GM18517 (cell line): Measurements from ENCODE around the gene UBA1.
A peak's percentile ranks its signal among the peaks of the same experiment; 100 is the strongest.

ENCODE experiments used
- ATAC-seq: cut with Tn5 transposase; IDR thresholded peaks from one replicate; pipeline ENCODE4 v1.9.1; 2021; ENCODE audit warnings: mild to moderate bottlenecking, moderate library complexity; ENCODE audit not compliant: unreplicated experiment

UBA1 gene

DNA sequence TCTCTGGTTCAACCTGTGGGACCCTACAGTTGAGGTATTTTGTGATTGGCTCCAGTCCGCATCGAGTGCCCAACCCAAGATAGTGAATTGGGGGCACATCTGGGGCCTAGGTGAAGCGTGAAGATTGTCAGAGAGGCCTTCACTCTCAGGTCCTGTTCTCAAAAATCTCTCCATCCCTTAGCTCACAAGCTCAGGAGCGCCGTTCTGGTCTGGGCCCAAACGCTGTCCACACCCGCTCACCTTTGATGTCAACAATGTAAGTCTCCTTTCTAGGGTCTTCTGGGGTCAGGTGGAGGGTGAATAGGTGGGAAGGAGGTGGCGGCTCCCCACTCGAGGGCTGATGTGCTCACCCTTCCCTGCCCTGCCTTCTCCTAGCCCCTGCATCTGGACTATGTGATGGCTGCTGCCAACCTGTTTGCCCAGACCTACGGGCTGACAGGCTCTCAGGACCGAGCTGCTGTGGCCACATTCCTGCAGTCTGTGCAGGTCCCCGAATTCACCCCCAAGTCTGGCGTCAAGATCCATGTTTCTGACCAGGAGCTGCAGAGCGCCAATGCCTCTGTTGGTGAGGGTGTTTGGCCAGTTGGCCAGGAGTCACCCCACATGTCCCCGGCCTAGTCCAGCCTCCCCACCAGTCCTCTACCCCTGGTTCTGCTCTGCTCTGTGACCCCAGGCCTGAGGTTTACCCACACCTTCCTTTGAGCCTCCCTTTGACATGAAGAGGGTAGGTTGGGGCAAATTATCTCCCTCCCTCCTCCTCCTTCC is 17.2 kb downstream of the UBA1 start:
- no peak for ATAC-seq

GRCh38 chrX:47212381-47213293 is 19.0 kb downstream of the UBA1 start:
- no peak for ATAC-seq

- no peak for ATAC-seq
Measured at GRCh38 chrX:47214435-47215077, 20.9 kb downstream of the UBA1 start.

DNA sequence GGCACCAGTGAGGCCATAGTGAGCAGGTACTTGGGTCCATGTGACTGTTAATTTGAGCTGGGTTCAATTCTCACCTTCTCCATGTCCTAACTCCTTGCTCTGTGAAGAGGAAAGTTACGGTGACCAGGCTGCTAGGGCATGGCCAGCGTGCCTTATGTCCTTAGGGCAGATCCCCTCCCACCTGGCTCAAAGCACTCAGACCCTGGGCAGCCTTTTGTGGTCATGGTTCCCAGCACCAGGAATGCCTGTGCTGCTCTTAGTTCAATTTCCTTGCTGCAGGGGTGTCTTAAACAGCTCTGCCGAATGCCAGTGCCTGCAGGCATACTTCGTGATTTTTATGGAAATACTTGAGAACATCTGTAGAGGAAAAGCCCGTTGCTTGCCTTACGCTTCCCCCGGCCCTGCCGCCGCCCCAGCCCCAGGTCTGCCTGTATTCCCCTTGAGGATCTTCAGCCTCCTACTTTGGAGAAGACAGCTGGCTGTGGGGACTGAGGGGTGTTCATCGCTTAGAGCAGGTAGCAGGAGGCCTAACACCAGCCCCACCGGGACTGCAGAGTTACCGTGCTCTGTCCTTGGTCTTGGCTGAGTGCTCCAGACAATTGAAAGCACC is 21.8 kb downstream of the UBA1 start:
- no peak for ATAC-seq

DNA sequence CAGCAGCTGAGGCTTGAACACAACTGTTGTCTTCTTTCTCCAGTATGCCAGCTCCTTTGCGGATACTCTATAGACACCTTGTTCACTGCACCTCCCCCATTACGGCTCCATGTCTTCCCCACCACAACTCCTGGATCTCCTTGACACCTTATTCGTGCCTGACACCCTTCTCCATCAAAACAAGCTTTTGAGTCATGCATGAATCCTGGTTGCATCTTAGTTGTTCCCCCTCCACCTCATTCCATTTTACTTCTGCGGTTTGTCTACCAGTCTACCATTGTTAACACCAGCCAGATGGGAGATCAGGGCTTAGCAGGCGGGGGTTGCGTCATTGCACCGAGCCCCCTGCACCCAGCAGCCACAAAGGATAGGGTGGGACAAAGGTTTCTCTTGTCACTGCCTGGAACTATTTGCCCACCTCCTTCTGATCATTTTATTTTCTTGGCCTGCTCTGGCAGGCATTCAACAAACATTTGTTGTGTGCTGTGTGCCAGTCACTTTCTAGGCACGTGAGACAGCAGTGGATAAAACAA is 22.8 kb downstream of the UBA1 start:
- ATAC-seq: no peak

DNA sequence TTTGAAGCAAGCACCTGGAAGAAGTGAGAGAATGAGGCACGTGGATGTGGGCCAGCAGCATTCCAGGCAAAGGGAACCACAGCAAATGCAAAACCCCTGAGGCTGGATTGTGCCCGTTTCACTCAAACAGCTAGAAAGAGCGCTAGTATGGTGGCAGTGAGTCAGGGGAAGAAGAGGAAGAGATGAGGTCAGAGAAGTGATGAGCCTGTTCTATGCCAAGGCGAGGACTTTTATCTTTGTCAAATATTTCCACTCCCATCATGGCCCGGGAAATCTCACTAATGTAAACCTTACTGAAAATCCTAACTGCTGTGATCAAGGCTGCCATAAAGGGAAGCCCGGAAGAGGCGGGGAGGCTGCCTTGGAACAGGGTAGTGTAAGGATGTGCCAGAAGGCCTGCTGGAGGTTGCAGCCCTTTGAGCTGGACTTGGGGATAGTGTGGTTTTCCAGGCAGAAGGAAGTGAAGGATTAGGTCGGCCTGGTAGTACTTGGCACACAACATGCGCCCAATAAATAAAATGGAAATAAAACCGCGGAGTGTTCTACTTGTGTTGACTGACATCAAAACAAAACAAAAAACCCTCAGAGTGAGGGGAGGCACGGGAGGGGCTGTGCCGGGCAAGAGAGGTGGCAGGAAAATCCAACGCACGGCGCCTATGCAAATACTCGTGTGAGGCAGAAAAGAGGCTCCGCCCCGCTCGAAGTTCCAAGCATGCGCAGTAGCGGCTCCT is 23.7 kb downstream of the UBA1 start:
- no peak for ATAC-seq

DNA sequence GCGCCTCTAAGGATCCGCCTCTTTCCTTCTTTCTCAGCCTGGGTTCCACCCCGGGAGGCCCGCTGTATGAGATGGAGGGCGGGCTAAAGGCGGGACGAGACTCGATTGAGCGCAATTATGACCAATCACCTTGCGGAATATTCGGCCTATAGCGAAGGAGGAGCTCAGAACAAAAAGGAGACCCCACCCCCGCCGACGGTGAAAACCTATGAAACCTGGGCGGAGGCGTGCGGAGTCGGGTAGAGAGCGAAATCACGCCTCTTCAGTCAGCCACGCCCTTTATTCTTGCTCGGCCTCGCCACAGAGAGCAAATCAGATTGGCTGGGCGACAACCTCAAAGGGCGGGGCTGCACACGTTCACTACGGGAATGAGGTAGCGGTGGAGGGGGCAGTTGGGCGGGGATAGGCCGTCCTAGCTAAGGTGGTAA is 24.2 kb downstream of the UBA1 start:
- ATAC-seq: peak; percentile 90

DNA sequence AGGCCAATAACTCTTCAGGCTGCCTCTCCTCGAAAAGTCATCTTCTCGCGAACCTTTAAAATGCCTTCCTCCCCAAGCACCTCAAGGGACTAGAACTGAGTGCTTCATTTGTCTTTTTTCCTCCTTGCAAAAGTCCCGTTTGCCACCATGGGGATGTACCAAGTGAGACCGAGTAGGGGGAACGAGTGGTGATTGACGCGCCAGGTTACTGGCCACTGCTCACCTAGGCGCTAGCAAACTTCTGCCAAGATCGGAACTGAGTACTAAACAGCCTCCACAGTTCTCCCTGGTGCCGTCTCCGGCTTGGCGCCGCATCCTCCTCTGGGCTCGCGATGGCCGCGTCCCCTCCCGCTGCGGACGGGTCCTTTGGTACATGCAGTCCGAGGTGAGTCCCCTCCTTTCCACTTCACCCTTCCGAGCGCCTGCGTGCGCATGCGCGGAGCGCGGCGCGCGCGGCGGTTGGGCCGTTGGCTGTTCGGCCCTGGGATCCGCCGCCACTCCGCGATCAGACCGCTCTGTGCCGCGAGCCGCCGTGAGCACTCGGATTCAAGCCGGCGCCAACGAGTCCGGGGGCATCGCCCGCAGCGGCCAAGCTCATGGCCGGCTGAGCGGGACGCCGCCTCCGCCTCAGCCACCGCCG is 24.8 kb downstream of the UBA1 start, which contains the start of gene CDK16:
Gene CDK16, plus strand, starts transcription at position 402 of the 640 bp plus-strand sequence. CDS start 4,877 bp downstream, outside the sequence.
- ATAC-seq: peak; percentile 44

- ATAC-seq: no peak
Measured at GRCh38 chrX:47218920-47219815, 25.5 kb downstream of the UBA1 start.

DNA sequence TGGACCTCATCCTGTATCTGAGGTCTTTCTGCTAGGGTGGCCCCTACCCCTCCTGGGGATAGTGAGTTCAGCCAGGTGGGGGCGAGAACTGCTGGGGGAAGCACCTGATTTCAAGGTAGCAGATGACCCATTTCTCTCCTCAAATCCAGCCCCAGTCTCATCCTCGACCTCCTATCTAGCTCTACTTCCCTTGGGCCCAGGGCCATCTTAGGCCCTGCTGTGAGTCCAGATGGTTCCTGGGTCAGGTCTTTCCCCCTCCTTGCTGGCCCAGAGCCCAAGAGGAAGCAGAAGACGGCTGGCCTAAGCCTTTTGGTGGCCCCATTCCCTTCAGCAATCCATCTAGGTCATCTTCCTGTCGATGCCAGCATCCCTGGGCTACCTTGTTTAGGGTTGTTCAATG is 28.1 kb downstream of the UBA1 start:
- no peak for ATAC-seq

DNA sequence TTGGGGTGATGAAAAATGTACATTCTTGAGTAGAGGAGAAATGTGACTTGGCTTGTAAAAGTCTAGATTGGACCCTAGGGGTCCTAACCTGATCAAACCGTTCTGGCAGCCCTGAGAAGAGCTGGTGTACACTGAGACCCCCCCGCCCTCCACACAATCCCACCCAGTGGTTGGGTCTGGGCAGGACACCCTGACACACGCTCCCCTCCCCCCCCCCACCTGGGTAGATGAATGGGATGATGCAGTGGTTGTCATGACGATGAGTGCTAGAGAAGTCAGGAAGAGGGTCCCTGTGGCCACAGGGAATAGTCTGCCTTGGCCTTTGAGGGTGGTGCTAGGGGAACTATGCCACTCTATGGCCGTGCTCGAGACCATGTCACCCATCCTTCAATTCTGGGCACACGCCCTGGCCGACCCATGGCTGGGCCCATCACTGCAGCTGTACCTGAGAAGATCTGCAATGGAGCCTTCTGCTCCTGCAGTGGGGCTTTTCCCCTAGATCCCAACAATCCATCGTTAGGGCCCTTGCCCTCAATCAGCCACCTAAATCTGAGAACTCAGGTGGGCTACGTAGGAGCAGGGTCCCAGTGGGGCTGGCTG is 29.2 kb downstream of the UBA1 start:
- no peak for ATAC-seq

DNA sequence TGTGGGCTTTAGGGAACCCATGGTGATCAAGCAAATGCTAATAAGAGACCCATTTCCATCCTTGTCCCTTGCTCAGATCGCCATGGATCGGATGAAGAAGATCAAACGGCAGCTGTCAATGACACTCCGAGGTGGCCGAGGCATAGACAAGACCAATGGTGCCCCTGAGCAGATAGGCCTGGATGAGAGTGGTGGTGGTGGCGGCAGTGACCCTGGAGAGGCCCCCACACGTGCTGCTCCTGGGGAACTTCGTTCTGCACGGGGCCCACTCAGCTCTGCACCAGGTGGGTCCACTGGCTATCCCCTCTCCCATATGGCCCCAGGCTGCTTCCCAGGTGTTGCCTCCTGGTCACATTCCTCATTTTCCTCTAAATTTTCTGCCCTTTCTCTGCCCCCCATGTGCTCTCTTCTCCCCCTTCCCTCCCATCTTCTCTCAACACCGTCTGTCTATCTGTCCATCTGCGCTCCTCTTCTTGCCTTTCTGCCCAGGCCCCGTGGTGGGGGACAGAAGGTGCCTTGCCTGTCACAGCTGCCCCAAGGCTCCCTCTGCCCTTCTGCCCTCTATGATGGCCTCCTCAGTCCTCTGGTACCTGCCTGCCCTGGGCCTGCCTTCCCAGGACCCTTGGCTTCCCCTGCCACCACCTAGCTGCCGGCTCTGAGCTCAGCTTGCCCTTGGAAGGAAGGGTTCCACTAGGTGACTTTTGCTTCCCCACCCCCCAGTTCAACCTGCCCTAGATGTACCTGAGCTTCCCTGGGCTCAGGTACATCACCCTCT is 30.0 kb downstream of the UBA1 start:
- no peak for ATAC-seq

GRCh38 chrX:47224266-47224895 is 30.8 kb downstream of the UBA1 start:
- ATAC-seq: no peak

- ATAC-seq: no peak
Measured at GRCh38 chrX:47224896-47225290, 31.3 kb downstream of the UBA1 start.

DNA sequence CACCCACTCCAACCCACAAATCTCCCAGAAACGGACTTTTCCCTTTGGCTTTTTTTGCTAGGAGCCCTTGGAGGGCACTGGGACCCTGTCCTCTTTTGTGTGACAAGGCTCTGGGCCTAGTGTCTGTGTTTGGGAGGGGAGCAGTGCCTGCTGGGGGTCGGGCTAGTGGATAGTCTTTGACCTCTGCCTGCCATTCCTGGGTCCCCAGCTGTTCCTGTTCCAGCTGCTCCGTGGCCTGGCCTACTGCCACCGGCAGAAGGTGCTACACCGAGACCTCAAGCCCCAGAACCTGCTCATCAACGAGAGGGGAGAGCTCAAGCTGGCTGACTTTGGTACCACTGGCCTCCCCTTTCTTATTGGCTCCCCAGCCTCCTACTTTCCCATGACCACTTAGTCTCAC is 32.4 kb downstream of the UBA1 start:
- no peak for ATAC-seq

GRCh38 chrX:47226531-47227333 is 33.1 kb downstream of the UBA1 start:
- no peak for ATAC-seq
